GM23338 (cell line): ENCODE results near the gene MTMR1. TPM values are rescaled to one million over a fixed set of nuclear protein-coding genes. Genes with fewer than 3 reads are reported as not detected.

ENCODE experiments used
- ATAC-seq: fragments of 200-7000 bp; cut with Tn5 transposase; 3 replicates; pipeline ENCODE4 v1.9.1; 2020
- DNase-seq: peaks from one replicate; pipeline ENCODE4 v3.0.0-alpha.2; 2015; ENCODE audit warnings: low spot score
- H2AFZ ChIP-seq: fragments of 200-600 bp; sonication (generic); 2 replicates; pipeline ENCODE4 v1.8.0; 2016; ENCODE audit warnings: antibody characterized with exemption, mild to moderate bottlenecking, moderate library complexity
- H3F3A ChIP-seq: fragments of 200-600 bp; sonication (generic); replicated peaks from 2 replicates; pipeline ENCODE4 v1.8.0; 2017; ENCODE audit warnings: antibody characterized with exemption, mixed run types, low read depth
- H3K27ac ChIP-seq: fragments of 200-600 bp; sonication (generic); 2 replicates; pipeline ENCODE4 v1.6.1; 2016; ENCODE audit warnings: low read depth
- H3K27me3 ChIP-seq: fragments of 200-600 bp; sonication (generic); 2 replicates; pipeline ENCODE4 v1.8.0; 2016; ENCODE audit warnings: mild to moderate bottlenecking, mixed run types, moderate library complexity; ENCODE audit not compliant: insufficient read depth
- H3K36me3 ChIP-seq: fragments of 200-600 bp; sonication (generic); 2 replicates; pipeline ENCODE4 v1.8.0; 2016; ENCODE audit warnings: mild to moderate bottlenecking; ENCODE audit not compliant: insufficient read depth
- H3K4me1 ChIP-seq: fragments of 200-600 bp; sonication (generic); 2 replicates; pipeline ENCODE4 v1.8.0; 2016; ENCODE audit warnings: mild to moderate bottlenecking, moderate library complexity; ENCODE audit not compliant: insufficient read depth
- H3K4me2 ChIP-seq: fragments of 200-600 bp; sonication (generic); 2 replicates; pipeline ENCODE4 v1.7.1; 2017; ENCODE audit warnings: mixed run types
- H3K4me3 ChIP-seq: fragments of 200-600 bp; sonication (generic); 2 replicates; pipeline ENCODE4 v1.6.1; 2016; ENCODE audit warnings: mixed run types
- H3K79me2 ChIP-seq: fragments of 200-600 bp; sonication (generic); replicated peaks from 2 replicates; pipeline ENCODE4 v1.8.0; 2017; ENCODE audit warnings: mild to moderate bottlenecking; ENCODE audit not compliant: insufficient read depth
- H3K9me2 ChIP-seq: fragments of 200-600 bp; sonication (generic); 2 replicates; pipeline ENCODE4 v1.8.0; 2017; ENCODE audit not compliant: insufficient read depth
- H4K20me1 ChIP-seq: fragments of 200-600 bp; sonication (generic); replicated peaks from 2 replicates; pipeline ENCODE4 v1.8.0; 2017; ENCODE audit warnings: mild to moderate bottlenecking; ENCODE audit not compliant: insufficient read depth
- H3K27ac Mint-ChIP-seq: 2 replicates; pipeline ENCODE4 v1.8.0; 2020; ENCODE audit warnings: inconsistent platforms, mild to moderate bottlenecking, moderate library complexity, mixed read lengths
- H3K27me3 Mint-ChIP-seq: 3 replicates; pipeline ENCODE4 v1.8.0; 2022; ENCODE audit warnings: low read depth, mild to moderate bottlenecking, moderate library complexity, mixed read lengths, inconsistent platforms; ENCODE audit not compliant: insufficient read depth, poor library complexity
- H3K36me3 Mint-ChIP-seq: 3 replicates; pipeline ENCODE4 v1.8.0; 2021; ENCODE audit warnings: low read depth, mild to moderate bottlenecking, inconsistent platforms, moderate library complexity, mixed read lengths
- H3K4me1 Mint-ChIP-seq: 3 replicates; pipeline ENCODE4 v1.8.0; 2020; ENCODE audit warnings: mild to moderate bottlenecking, inconsistent platforms, mixed read lengths
- H3K4me3 Mint-ChIP-seq: 3 replicates; pipeline ENCODE4 v1.8.0; 2021; ENCODE audit warnings: moderate library complexity, mild to moderate bottlenecking, inconsistent platforms, mixed read lengths
- H3K9me3 Mint-ChIP-seq: 3 replicates; pipeline ENCODE4 v1.8.0; 2020; ENCODE audit warnings: moderate library complexity, mild to moderate bottlenecking, inconsistent platforms, mixed read lengths
- CTCF ChIP-seq, 2 experiments: fragments of 200-600 bp in 1 of 2; sonication (generic) in 1 of 2; conservative IDR thresholded peaks; 2 replicates each; pipeline versions ENCODE4 v1.5.1 to v1.6.1; 2016 to 2017; ENCODE audit warnings: antibody characterized with exemption in 2 of 2, low read depth in 2 of 2, mild to moderate bottlenecking in 2 of 2, moderate library complexity in 1 of 2
- STAT1 ChIP-seq: IDR thresholded peaks from one replicate; pipeline ENCODE4 v1.6.1; 2016; ENCODE audit warnings: antibody characterized with exemption; ENCODE audit not compliant: unreplicated experiment
- ZNF331 ChIP-seq: fragments of 250-450 bp; sonication (Bioruptor Pico); IDR thresholded peaks from 2 replicates; pipeline ENCODE4 v1.5.0; 2020; ENCODE audit warnings: low read depth, mild to moderate bottlenecking, moderate library complexity
- polyA plus RNA-seq: library from polyadenylated mRNA; unstranded; fragments of >200 nt; fragmentation: Nextera tagmentation; extraction: Ambion mirVana; gene quantifications from 2 replicates; pipeline ENCODE4 v1.2.1, GENCODE V29; 2016
- total RNA-seq: library from RNA; depleted of rRNA; stranded (reverse); fragments of >200 nt; shearing (Covaris generic); gene quantifications from 2 replicates; pipeline ENCODE4 v1.2.3, GENCODE V29; 2014
- TF ChIP-seq, protein P1 (sequence below): fragments of 250-450 bp; sonication (Bioruptor Pico); IDR thresholded peaks from 2 replicates; pipeline ENCODE4 v1.5.0; 2020; ENCODE audit warnings: mild to moderate bottlenecking, moderate library complexity
- TF ChIP-seq, protein P2 (sequence below): IDR thresholded peaks from 2 replicates; pipeline ENCODE4 v1.6.1; 2016; ENCODE audit warnings: antibody characterized with exemption

The MTMR1 gene
- total and polyA plus RNA-seq, 2 experiments from 2014 or later, result 4.5 to 19.1 TPM

DNA sequence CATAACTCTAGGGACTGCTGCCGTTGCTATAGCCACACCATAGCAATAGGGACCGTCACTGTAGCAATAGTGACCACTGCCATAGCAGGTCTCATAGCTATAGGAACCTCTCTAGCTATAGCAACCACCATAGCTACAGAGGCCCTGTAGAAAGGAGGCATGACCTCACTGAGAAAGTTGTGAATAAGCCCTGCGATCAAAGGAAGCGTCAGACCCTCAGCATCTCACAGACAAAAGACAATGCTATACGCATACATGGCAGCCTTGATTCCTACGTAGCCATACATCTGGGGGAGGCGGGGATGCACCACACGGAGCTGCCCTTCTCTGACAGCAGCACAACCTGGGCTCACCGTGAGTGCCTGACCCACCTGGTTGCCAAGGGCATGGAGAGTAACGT, 88.5 kb downstream of the MTMR1 start (continued):
- TF ChIP-seq, protein P1, sequence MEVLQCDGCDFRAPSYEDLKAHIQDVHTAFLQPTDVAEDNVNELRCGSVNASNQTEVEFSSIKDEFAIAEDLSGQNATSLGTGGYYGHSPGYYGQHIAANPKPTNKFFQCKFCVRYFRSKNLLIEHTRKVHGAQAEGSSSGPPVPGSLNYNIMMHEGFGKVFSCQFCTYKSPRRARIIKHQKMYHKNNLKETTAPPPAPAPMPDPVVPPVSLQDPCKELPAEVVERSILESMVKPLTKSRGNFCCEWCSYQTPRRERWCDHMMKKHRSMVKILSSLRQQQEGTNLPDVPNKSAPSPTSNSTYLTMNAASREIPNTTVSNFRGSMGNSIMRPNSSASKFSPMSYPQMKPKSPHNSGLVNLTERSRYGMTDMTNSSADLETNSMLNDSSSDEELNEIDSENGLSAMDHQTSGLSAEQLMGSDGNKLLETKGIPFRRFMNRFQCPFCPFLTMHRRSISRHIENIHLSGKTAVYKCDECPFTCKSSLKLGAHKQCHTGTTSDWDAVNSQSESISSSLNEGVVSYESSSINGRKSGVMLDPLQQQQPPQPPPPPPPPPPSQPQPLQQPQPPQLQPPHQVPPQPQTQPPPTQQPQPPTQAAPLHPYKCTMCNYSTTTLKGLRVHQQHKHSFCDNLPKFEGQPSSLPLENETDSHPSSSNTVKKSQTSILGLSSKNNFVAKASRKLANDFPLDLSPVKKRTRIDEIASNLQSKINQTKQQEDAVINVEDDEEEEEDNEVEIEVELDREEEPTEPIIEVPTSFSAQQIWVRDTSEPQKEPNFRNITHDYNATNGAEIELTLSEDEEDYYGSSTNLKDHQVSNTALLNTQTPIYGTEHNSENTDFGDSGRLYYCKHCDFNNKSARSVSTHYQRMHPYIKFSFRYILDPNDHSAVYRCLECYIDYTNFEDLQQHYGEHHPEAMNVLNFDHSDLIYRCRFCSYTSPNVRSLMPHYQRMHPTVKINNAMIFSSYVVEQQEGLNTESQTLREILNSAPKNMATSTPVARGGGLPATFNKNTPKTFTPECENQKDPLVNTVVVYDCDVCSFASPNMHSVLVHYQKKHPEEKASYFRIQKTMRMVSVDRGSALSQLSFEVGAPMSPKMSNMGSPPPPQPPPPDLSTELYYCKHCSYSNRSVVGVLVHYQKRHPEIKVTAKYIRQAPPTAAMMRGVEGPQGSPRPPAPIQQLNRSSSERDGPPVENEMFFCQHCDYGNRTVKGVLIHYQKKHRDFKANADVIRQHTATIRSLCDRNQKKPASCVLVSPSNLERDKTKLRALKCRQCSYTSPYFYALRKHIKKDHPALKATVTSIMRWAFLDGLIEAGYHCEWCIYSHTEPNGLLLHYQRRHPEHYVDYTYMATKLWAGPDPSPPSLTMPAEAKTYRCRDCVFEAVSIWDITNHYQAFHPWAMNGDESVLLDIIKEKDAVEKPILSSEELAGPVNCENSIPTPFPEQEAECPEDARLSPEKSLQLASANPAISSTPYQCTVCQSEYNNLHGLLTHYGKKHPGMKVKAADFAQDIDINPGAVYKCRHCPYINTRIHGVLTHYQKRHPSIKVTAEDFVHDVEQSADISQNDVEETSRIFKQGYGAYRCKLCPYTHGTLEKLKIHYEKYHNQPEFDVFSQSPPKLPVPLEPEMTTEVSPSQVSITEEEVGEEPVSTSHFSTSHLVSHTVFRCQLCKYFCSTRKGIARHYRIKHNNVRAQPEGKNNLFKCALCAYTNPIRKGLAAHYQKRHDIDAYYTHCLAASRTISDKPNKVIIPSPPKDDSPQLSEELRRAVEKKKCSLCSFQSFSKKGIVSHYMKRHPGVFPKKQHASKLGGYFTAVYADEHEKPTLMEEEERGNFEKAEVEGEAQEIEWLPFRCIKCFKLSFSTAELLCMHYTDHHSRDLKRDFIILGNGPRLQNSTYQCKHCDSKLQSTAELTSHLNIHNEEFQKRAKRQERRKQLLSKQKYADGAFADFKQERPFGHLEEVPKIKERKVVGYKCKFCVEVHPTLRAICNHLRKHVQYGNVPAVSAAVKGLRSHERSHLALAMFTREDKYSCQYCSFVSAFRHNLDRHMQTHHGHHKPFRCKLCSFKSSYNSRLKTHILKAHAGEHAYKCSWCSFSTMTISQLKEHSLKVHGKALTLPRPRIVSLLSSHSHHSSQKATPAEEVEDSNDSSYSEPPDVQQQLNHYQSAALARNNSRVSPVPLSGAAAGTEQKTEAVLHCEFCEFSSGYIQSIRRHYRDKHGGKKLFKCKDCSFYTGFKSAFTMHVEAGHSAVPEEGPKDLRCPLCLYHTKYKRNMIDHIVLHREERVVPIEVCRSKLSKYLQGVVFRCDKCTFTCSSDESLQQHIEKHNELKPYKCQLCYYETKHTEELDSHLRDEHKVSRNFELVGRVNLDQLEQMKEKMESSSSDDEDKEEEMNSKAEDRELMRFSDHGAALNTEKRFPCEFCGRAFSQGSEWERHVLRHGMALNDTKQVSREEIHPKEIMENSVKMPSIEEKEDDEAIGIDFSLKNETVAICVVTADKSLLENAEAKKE (CRISPR knock-in tag), result no peak
- TF ChIP-seq, protein P2, sequence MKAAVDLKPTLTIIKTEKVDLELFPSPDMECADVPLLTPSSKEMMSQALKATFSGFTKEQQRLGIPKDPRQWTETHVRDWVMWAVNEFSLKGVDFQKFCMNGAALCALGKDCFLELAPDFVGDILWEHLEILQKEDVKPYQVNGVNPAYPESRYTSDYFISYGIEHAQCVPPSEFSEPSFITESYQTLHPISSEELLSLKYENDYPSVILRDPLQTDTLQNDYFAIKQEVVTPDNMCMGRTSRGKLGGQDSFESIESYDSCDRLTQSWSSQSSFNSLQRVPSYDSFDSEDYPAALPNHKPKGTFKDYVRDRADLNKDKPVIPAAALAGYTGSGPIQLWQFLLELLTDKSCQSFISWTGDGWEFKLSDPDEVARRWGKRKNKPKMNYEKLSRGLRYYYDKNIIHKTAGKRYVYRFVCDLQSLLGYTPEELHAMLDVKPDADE, result no peak

- Histone ChIP-seq H3K27me3 (no peaks in the 10 kb centered on the region), H3F3A (no peaks in the 10 kb centered on the region), H3K79me2 (no peaks in the 10 kb centered on the region), H3K4me3 (no peak overlapping the region), H3K4me1 (no peaks in the 10 kb centered on the region), H3K27ac (no peak overlapping the region), H3K36me3 (no peaks in the 10 kb centered on the region), H4K20me1 (no peaks in the 10 kb centered on the region), H3K4me2 (no peak overlapping the region), H2AFZ (no peak overlapping the region), H3K9me2 (no peaks in the 10 kb centered on the region)
- H3K27me3 Mint-ChIP-seq, result peaks cover 2% of the 10 kb centered on the region
- H3K36me3 Mint-ChIP-seq, result peaks cover 44% of the 10 kb centered on the region
- DNase-seq, result no peak
- no peaks in the 10 kb centered on the region for H3K9me3 Mint-ChIP-seq
- no peak overlapping the region for H3K4me3 Mint-ChIP-seq
- no peaks in the 10 kb centered on the region for H3K4me1 Mint-ChIP-seq
- no peak for ATAC-seq
- no peak overlapping the region for H3K27ac Mint-ChIP-seq
- TF ChIP-seq ZNF331 (no peak), STAT1 (no peak), CTCF (conservative IDR thresholded peaks at IDR 0.05; ENCODE audit: low read depth in 2 of 2) (no peak)
- TF ChIP-seq, protein P1 (CRISPR knock-in tag), result no peak
Observed at GRCh38 chrX:150790021-150790420, 96.8 kb downstream of the MTMR1 start.
